NCI-H187 (cell line): ENCODE results near the gene CCDC87.
A peak's percentile ranks its signal among the peaks of the same experiment; 100 is the strongest.
"Not testable (repeated sequence)": the region's sequence is repeated elsewhere in the genome, so short reads cannot be mapped to it uniquely, and the experiment has no call there.

Experiments
- DNase-seq, 2 experiments: peaks; one replicate each; lab custom pipeline; 2025; lab: John Stamatoyannopoulos, UW

The CCDC87 gene

DNA sequence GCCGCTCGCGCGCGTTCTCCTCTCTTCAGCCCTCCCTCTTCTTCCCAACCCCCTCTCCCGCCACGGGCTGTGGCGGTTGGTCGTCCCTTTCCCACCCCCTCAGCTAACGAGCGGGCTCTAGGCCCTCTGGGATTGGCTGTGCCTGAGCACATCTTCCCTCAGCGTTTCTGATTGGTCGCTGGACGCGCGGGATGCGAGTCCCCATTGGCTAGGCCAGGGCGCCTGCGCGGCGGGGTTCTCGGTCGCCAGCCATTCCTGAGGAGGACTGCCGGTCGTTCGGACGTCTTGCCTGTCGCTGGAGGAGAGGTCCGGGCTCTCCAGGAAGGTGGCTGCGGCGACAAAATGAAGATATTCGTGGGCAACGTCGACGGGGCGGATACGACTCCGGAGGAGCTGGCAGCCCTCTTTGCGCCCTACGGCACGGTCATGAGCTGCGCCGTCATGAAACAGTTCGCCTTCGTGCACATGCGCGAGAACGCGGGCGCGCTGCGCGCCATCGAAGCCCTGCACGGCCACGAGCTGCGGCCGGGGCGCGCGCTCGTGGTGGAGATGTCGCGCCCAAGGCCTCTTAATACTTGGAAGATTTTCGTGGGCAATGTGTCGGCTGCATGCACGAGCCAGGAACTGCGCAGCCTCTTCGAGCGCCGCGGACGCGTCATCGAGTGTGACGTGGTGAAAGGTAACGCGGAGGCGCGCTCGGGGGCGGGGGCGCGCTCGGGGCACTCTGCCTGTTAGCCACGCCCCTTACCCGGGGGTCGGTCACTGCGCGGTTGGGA lies 23.7 kb upstream of the CCDC87 start, which contains the start of gene RBM14:
Gene RBM14 (plus strand): TSS at position 252 of the 776 bp plus-strand sequence. CDS start 91 bp downstream, at position 343.
- peak; percentile 95 to 97 for DNase-seq

DNA sequence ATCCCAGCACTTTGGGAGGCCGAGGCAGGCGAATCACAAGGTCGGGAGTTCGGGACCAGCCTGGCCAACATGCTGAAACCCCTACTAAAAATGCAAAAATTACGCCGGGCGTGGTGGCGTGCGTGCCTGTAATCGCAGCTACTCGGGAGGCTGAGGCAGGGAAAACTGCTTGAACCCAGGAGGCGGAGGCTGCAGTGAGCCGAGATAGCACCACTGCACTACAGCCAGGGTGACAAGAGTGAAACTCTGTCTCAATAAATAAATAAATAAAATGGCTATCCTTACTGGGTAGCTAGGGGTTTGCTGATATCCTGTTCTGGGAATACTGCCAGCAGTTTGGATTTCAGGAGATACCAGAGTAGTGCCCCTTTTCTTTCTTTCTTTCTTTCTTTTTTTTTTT lies 21.2 kb upstream of the CCDC87 start:
- no peak for DNase-seq

- DNase-seq: no peak
These were observed 19.6 kb upstream of the CCDC87 start for GRCh38 chr11:66612458-66612857.

- DNase-seq: no peak
These were observed 17.1 kb upstream of the CCDC87 start for GRCh38 chr11:66609721-66610617.

DNA sequence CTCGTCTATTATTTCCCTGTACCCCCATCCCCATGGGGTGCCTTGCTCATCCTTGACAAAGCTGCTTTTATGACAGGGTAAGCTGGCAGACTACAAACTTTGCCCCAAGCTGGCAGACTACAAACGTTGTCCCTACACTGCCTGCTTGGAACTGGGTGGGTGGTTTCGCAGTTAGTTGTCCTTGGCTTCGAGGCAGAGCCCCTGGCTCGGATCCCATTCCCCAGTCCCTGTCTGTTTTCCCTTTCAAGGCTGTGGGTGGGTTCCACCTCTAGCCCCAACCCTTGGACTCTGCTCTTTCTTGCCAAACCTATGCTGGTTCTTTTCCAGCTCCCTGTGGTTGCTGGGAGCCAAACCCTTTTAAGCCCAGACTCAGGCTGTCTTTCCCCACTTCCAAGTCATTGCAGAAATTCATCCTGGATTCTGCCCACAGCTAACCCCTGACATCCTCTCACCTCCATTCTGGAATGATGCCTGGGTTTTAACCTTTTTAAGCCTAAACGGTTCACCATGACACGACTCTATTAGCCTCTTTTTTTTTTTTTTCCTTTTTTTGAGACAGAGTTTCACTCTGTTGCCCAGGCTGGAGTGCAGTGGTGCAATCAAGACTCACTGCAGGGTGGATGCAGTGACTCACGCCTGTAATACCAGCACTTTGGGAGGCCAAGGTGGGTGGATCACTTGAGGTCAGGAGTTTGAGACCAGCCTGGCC lies 14.4 kb upstream of the CCDC87 start:
- DNase-seq: no peak

- not testable (repeated sequence) for DNase-seq
These were observed 13.7 kb upstream of the CCDC87 start for GRCh38 chr11:66606608-66607007.

DNA sequence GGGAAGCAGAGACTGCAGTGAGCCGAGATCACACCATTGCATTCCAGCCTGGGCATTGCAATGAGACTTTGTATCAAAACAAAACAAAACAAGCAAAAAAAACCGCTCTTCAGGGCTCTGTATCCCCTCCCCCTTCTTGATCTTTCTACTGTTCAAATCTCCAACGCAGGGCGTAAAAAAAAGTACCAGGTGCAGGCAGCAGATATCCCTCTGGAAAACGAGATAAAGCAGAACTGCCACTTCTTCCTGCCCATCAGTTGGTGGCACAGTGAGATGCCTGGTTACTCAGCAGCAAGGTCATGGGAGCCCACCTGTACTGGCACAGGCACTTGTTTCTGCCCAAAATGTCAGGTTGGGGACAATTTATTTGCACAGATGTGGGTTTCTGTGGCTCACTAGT lies 11.3 kb upstream of the CCDC87 start:
- DNase-seq: no peak

GRCh38 chr11:66603072-66603471 lies 10.2 kb upstream of the CCDC87 start:
- DNase-seq: no peak

- no peak for DNase-seq
These were observed 7.9 kb upstream of the CCDC87 start for GRCh38 chr11:66600631-66601233.

GRCh38 chr11:66600219-66600618 lies 7.4 kb upstream of the CCDC87 start:
- no peak for DNase-seq

DNA sequence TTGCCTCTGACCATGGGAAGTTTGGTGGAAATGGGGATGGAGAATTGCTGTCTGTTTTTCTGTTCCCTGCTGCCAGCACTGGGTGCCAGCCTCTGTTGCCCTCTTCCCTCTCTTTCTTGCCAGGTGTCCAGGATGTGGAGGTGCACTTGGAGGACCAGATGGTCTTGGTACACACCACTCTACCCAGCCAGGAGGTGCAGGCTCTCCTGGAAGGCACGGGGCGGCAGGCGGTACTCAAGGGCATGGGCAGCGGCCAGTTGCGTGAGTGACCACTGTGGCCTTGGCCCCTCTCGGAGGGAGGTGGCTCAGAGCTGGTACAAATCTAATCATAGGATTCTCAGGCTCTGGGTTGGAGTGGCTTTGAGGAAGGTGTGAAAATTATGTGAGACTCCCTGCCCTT lies 6.1 kb upstream of the CCDC87 start:
- DNase-seq: no peak

DNA sequence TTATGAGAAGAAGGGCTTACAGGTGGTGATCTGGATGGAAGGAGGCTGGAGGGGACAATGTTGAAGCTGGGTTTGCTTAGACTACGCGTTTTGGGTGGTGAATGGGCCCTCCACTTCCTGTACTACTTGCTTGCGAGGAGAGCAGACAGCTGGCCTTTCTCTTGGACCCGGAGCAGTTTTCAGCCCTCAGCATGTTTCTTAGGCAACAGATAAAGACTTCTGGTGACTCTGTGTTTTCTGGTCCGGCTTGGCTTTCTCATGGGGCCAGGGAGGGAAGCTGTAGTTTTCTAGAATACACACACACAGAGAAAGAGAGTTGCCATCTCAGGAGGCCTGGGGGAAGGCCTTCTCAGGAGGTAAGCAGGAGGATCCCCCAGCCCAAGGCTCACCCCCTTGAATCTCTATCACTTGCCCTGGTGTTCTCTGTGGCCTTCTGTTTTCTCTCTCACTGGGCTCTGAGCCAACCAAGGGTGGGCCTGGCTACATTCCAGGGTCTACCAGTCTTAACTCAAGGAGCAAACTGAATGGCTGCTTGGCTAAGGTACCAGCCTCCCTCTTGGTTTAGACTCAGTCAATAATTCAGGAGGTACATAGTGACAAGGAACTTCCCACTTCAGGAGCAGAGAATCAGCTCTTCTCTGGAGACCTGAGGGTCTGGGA lies 2.5 kb upstream of the CCDC87 start:
- DNase-seq: no peak

GRCh38 chr11:66593650-66594049 lies 787 bp upstream of the CCDC87 start:
- no peak for DNase-seq

DNA sequence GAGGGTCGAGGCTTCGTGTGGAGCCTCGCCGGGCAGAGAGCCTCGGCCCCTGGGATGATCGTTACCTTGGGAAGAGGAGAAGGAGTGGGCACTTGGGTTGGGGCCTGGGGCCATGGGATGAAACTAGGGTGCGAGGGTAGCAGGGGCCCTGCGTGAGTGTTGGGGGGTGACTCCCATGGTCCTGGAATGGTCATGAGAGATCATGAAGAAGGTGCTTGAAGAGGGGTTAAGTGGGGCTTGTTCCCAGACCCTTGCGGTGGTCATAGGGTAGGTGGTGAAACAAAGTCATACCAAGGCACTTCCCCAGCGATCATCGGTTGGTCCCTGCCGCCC lies 406 bp upstream of the CCDC87 start:
- no peak for DNase-seq

DNA sequence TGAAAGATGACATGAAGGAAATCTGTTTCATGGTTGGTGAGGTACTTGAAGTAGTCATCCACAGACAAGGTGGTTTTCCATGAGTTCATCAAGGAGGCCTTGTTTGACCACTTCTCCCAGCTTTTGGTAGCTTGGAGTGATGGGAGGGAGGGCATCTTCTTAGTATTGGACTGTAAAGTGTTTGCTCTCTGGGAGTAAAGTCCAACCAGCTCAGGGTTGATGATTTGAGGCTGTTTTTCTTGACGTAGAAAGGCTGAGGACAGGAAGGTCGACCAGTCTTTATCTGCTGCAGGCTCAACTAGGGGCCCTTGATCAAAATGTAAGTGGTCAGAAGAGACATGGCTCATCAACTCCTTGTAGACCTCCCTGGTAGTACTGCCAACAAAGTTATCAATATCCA lies 1.7 kb downstream of the CCDC87 start:
- DNase-seq: no peak

GRCh38 chr11:66589996-66590675 lies 2.7 kb downstream of the CCDC87 start:
- no peak for DNase-seq

DNA sequence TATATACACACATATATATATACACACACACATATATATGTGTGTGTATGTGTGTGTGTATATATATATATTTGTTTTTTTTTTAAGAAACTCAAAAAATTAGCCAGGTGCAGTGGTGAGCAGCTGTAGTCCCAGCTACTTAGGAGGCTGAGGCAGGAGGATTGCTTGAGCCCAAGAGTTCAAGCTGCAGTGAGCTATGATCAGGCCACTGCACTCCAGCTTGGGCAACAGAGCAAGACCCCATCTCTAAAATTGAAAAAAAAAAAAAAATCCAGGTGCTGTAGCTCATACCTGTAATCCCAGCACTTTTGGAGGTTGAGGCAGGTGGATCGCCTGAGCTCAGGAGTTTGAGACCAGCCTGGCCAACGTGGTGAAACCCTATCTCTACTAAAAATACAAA lies 3.5 kb downstream of the CCDC87 start:
- not testable (repeated sequence) for DNase-seq

DNA sequence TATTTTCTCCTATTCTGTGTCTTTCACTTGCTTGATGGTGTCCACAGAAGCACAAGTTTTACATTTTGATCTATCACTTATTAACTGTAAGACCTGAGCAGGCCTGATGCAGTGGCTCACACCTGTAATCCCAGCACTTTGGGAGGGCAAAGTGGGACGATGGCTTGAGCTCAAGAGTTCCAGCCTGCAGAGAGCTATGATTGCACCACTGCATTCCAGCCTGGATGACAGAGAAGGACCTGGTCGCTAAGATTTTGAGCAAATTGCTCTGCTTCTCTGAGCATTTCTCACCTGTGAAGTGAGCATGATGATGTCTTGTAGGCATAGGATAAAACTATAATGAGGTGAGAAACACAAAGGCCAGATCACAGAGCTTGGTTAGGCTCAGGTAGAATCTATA lies 6.7 kb downstream of the CCDC87 start:
- DNase-seq: no peak

GRCh38 chr11:66585447-66585846 lies 7.4 kb downstream of the CCDC87 start:
- DNase-seq: not testable (repeated sequence)

- not testable (repeated sequence) for DNase-seq
These were observed 10.2 kb downstream of the CCDC87 start for GRCh38 chr11:66582565-66583147.

- DNase-seq: no peak
These were observed 11.6 kb downstream of the CCDC87 start for GRCh38 chr11:66581261-66581660.
